GM18909 (cell line): Measurements from ENCODE around the gene IQCK.

Source experiments
- ATAC-seq: cut with Tn5 transposase; IDR thresholded peaks from one replicate; pipeline ENCODE4 v1.9.1; 2021; ENCODE audit warnings: mild to moderate bottlenecking; ENCODE audit not compliant: unreplicated experiment, poor library complexity

Gene IQCK

GRCh38 chr16:19853742-19854542 is 135.9 kb downstream of the IQCK start:
- no peak for ATAC-seq

DNA sequence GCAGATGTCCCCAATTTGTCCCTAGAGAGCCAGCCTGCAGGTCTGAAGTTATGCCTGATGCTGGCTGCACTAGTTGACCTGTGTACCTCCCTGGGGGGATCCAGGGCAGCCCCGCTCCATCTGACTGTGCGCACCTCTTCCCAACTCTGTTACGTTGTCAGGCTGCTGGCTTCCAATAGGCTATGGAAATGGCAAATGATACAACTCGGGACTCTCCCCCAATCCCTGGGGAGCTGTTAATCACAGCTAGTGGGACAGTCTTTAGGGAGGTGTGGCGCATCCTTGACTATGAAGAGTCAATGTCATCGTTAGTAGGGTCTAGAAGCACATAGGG is 136.4 kb downstream of the IQCK start:
- no peak for ATAC-seq

GRCh38 chr16:19856120-19856519 is 138.0 kb downstream of the IQCK start:
- no peak for ATAC-seq

DNA sequence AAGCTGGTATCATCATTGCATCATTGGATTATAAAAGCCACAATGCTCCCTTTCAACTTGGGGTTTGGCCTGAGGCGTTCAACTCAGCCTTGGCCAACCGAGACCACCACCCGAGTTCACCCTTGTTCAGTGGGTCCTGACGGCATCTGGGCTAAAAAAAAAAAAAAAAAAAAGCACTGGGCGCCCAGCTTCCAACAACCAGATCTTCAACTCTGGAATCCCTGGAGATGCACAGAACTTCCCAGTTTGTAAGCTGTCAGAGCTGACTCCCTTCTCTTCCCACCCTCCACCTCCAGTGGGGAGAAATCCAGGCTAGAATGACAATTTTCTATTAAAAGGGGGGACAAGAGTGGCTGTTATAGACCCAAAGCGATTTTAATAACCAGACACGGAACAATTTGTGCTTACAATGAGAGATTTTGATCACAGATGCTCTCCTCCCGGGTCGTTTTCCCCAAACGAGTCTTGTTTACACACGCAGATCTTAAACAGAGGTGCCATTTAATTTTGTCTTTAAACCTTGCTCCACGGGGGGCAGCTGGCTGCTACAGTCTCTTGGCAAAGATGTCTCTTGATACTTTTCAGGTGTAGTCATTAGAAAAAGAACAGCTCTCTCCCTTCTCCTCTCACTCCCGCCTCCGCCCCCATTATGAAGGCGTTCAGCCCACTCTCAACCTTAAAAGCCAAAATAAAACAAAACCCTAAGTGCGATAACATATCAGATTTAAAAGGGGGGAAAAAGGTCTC is 139.7 kb downstream of the IQCK start:
- no peak for ATAC-seq

- ATAC-seq, result no peak
These were observed 140.4 kb downstream of the IQCK start for GRCh38 chr16:19858340-19859018.

DNA sequence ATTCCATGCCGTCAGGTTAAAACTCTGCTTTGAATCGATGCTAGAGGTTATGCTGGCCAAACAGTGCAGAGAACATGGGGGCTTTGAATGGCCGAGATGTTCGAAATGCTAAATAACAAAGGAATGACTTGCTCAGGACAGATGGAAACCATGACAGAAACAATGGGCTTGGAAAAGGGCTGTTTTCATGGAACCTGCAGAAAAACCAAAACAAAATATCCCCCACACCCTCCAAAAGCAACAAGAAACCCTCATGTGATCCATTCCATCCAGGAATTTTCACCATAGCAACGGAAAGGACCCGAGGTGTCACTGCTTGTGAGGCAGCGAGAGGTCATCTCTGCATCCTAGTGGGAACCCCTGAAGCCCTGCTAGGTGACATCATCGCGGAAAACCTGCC is 141.1 kb downstream of the IQCK start:
- ATAC-seq, result no peak

DNA sequence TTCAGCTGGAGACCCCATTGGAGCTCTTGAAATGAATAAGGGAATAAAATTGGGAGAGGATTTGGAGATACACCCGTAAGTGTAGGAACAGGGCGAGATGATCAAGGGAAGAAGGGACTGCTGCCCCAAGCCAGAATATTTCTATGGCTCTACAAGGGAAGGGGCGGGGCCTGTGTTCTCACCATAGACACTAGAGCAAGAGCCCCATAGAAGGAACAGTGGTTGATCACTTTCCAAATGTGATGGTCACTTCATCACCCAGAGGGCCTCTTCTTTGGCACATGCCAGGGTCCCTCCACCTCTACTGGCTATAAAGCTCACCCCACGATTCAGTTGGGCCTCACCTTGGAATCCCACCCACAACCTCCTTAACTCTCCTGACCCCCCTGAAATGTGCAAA is 141.5 kb downstream of the IQCK start:
- ATAC-seq, result no peak

GRCh38 chr16:19860166-19861041 is 142.3 kb downstream of the IQCK start:
- ATAC-seq, result no peak

DNA sequence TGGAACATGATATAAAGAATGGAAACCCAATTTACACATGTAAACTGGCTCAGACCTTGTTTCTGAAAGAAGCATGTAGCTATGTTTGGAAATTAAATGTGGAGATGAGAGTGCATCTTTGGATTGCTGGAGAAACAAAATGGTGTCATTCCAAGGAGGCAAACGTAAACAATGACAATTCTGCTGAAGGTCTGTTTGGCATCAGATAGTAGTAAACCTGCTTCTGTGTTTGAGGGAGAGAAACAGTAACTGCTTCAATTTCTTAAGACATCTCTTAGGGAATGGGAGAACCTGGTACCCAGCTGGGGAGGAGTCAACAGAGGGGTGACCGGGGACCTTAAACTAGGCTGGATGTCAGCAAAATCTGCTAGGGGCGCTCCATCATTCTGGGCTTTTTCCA is 143.1 kb downstream of the IQCK start:
- ATAC-seq, result no peak

GRCh38 chr16:19861811-19862327 is 143.8 kb downstream of the IQCK start:
- ATAC-seq, result no peak

GRCh38 chr16:19863990-19864389 is 145.9 kb downstream of the IQCK start:
- ATAC-seq, result no peak

DNA sequence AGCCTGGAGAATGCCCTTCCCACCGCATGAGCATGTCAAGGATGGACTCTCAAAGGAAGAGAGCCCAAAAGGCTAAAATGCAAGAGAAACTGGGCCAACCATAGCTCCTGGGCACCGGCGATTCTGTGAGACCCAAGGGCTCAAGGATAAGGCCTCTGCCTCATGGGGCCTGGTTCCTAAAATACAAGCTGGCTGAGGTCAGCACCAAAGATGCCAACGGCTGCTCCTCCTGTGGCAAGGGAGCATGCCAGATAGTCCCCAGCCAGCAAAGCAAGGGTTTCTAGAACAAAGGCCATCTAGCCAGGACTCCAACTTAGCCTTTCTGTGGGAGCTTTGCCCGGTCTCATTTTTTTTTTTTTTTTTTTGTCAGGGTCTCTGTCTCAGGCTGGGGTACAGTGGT is 146.5 kb downstream of the IQCK start:
- no peak for ATAC-seq

DNA sequence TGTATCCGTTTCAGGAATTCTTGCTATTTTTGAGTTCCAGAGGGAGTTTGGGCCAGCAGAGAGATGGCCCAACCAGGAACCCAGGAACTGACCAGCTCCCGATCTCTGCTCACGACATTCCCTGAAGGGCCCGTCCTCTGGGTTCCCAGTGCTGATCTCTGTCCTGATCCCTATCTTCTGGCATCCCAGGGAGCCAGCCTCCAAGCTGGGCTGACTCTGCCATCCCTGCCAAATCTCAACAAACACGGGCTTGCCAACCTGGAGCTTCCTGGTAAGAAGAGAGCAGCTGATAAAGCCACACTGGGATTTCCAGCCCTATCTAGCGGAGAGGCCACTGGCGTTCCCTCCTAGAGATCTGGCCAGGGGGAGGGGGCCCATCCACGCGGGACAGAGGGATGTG is 150.3 kb downstream of the IQCK start:
- ATAC-seq, result no peak

- no peak for ATAC-seq
These were observed 153.7 kb downstream of the IQCK start for GRCh38 chr16:19871721-19872120.

DNA sequence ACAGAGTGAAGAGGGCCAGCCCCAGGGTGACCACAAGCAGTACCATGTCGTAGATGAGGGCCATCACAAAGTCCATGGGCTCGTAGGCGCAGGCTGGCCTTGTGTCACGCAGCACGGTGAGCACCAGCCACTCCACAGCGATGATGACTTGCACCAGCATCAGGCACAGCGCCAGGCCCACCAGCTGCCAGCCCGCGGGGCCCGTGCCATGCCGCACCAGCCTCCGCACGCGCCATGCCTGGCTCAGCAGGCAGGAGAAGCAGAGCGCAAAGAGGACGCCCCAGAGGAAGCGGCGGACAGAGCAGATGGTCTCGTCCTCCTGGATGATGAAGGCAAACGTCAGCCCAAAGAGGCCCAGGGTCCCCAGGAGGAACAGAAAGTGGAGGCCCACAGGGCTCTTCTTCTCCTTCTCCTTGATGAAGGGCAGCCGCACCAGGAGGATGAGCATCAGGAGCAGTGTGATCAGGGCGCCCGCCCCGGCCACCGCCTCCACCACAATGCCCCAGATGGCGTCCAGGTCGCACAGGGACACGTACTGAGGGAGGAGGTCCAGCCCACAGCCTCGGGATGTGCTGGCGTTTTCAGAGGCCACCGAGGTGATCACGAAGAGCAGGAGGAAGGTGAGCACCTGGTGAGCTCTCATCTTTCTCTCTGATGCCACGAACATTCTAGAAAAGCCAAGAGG is 154.2 kb downstream of the IQCK start:
- no peak for ATAC-seq

- ATAC-seq, result no peak
These were observed 154.9 kb downstream of the IQCK start for GRCh38 chr16:19872935-19873334.

- ATAC-seq, result no peak
These were observed 156.0 kb downstream of the IQCK start for GRCh38 chr16:19874026-19874425.

DNA sequence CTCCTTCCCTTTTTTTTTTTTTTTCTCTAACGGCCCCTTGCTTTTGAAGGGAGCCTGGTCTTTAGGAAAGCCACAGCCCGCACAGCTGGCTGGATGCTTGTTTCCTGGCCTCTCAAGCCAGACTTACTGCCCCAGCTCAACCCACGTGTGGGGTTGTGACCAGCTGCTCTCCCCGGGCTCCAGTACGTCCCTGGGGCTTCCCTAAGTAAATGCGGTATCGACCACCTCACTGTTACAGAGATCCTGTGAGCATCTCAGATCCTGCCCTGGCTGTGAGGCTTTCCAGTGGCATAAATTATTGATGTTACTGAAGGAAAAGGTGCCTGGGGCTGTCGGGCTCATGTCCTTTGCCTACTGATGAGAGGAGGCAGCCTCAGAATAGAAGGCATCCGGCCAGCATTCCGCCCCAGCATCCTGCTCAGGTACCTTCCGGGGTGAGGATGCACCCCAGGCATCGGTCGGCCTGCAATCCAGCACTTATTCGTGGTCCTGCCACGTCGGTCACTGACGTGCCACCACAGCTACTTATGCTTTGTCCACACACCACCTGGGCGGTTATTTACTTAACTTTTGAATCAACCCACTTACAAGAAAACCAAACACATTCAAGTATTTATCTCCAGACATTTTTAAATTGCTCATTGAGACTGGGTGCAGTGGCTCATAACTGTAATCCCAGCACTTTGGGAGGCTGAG is 156.9 kb downstream of the IQCK start:
- no peak for ATAC-seq

DNA sequence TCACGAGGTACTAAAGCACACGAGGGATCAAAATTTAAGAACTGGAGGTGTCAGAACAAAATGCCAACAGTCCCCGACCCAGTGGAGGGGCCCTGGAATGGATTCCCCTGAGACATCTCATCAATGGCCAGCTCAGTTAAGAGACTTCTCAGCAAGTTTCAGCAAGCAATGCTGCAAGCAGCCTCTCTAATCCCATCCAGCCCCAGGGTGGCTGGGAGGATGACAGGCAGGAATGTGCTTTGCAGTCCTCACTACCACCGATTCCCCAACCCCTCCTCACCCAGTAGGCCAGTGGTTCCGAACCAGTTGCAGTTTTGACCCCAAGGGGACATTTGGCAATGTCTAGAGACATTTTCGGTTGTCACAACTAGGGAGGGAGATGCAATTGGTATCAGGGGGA is 157.8 kb downstream of the IQCK start:
- ATAC-seq, result no peak
